CD4-positive, alpha-beta T cell treated with Interleukin-17A for 1 hour (primary cell): ENCODE data around the gene PATE1.

Experiments
- DNase-seq: peaks from one replicate; pipeline ENCODE4 v3.0.0-alpha.2; 2020

PATE1 gene

GRCh38 chr11:125797641-125798040 lies 51.6 kb downstream of the PATE1 start:
- no peak for DNase-seq
